Measurements from ENCODE around the gene DOCK4. TPM values are rescaled to one million over a fixed set of nuclear protein-coding genes. Genes with fewer than 3 reads are reported as not detected.

The DOCK4 gene
- total and polyA plus RNA-seq, 9 donors = 8.2 to 14.0 (median 10.0) TPM

DNA sequence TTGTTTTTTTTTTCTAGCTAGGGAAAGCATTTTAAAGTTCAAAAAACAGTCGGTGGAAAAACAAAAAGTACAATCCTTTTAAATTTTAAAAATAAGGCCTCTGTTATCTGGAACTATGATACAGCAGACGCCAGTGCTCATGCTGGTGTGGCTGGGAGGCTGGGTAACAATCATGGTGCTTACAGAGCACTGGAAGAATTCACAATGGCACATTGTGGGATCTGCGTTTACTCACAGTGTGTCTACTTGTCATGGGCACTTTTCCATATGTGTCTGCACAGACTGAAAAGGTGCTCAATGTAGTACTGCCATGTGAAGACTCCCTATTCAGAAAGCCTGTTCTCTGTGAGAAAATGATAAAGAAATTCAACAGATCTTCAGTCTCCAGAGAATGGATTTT is 365.7 kb downstream of the DOCK4 start:
- WGBS (ENCODE audit: insufficient coverage) = 94% methylated on average over 2 of the region's 3 CpGs
- no peaks in the 10 kb centered on the region for H3K27me3 ChIP-seq (ENCODE audit: control insufficient read depth, insufficient read depth, low read length)
- H3K4me3 ChIP-seq (ENCODE audit: low read length) = no peak overlapping the region
- no peaks in the 10 kb centered on the region for H3K9me3 ChIP-seq (replicated peaks; ENCODE audit: control insufficient read depth, low read depth, low read length)
- DNase-seq = no peak
- H3K36me3 ChIP-seq (ENCODE audit: control insufficient read depth, insufficient read depth, low read length) = peaks cover 3% of the 10 kb centered on the region
- H3K27ac ChIP-seq (ENCODE audit: low read length) = no peak overlapping the region
- H3K4me1 ChIP-seq (ENCODE audit: control insufficient read depth, insufficient read depth, low read length) = no peaks in the 10 kb centered on the region

DNA sequence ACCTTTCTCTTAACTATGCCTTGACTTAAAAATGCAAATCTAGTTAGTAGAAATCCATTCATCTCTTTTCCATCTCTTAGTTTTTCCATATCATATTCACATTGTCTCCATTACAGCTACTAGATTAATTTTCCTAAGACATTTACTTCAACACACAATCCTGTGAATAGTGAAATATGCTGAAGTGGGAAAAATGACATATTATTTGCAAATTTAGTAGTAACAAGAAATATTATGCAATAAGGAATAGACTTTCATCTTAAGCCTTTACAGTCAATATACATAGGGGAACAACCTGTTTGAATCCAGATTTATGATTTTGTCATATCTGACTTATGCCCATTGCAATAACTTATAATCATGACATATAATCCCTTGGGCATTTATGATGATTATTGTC is 366.9 kb downstream of the DOCK4 start:
- DNase-seq = no peak
- no peaks in the 10 kb centered on the region for H3K27me3 ChIP-seq (ENCODE audit: control insufficient read depth, insufficient read depth, low read length)

DNA sequence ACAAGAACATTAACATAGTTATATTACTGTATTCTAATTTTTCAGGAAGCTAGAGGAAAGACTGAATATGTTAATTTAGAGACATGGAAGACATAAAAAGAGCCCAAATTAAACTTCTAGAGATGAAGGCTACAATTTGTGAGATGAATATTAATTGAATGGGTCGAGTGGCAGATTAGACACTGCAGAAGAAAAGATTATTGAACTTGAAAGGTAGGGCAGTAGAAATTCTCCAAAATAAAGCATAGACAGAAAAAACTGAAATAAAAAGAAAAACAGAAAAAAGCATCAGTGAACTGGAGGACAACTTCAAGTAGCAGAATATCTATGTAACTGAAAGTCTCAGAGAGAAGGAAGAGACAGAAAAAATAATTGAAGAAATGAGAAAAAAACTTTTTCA is 369.6 kb downstream of the DOCK4 start:
- WGBS (ENCODE audit: insufficient coverage) = no CpG with 5 or more reads among the region's 1 CpG
- DNase-seq = no peak
- H3K4me1 ChIP-seq (ENCODE audit: control insufficient read depth, insufficient read depth, low read length) = peaks cover 3% of the 10 kb centered on the region
- no peaks in the 10 kb centered on the region for H3K27me3 ChIP-seq (ENCODE audit: control insufficient read depth, insufficient read depth, low read length)
- no peak overlapping the region for H3K27ac ChIP-seq (ENCODE audit: low read length)
- H3K4me3 ChIP-seq (ENCODE audit: low read length) = no peak overlapping the region
- no peaks in the 10 kb centered on the region for H3K9me3 ChIP-seq (replicated peaks; ENCODE audit: control insufficient read depth, low read depth, low read length)
- no peaks in the 10 kb centered on the region for H3K36me3 ChIP-seq (ENCODE audit: control insufficient read depth, insufficient read depth, low read length)

More for the DNA sequence above, 366.9 kb downstream of the DOCK4 start:
- no peaks in the 10 kb centered on the region for H3K4me1 ChIP-seq (ENCODE audit: control insufficient read depth, insufficient read depth, low read length)
- H3K4me3 ChIP-seq (ENCODE audit: low read length) = no peak overlapping the region
- no peaks in the 10 kb centered on the region for H3K9me3 ChIP-seq (replicated peaks; ENCODE audit: control insufficient read depth, low read depth, low read length)
- H3K36me3 ChIP-seq (ENCODE audit: control insufficient read depth, insufficient read depth, low read length) = peaks cover 3% of the 10 kb centered on the region
- no peak overlapping the region for H3K27ac ChIP-seq (ENCODE audit: low read length)

DNA sequence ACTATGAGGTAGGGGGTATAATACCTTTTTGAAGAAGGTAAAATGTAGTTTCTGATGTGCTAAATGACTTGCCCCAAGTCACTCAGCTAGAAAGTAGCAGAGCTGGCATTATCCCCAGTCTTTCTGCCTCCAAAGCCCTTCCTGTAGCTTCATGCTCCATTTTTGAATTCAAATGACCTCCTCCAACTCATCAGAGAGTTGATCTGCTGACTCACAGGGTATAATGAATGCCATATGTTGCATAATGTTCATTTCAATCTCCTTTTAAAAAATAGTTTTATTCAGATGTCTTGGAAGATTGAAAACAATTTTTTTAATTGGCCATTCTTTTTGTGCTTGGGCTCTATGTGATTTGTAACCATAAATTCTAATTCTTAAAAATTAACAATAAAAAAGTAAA is 371.1 kb downstream of the DOCK4 start:
- Histone ChIP-seq H3K36me3 (ENCODE audit: control insufficient read depth, insufficient read depth, low read length) (no peaks in the 10 kb centered on the region), H3K9me3 (replicated peaks; ENCODE audit: control insufficient read depth, low read depth, low read length) (no peaks in the 10 kb centered on the region), H3K27me3 (ENCODE audit: control insufficient read depth, insufficient read depth, low read length) (no peaks in the 10 kb centered on the region), H3K4me1 (ENCODE audit: control insufficient read depth, insufficient read depth, low read length) (peaks cover 3% of the 10 kb centered on the region), H3K27ac (ENCODE audit: low read length) (peak overlapping the region; percentile 25), H3K4me3 (ENCODE audit: low read length) (no peak overlapping the region)
- DNase-seq = peak; percentile 85

DNA sequence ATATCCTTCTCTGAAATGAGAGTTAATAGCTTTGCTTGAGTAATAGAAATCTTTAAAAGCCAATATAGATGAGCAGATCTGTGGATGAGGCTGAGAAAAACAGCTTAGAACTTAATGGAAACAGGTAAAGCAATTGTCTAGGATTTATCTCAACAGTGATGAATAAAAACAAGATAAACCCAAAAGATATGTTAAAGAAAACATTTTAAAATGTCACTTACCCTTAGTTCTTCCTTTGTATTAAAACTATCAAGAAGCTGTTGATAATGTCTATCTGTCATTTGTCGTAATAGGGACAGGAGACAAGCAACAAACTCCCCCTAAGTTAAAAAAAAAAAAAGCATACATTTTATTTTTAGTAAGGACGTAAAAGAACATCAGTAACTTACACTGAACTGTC is 371.8 kb downstream of the DOCK4 start:
- Histone ChIP-seq H3K27ac (ENCODE audit: low read length) (no peak overlapping the region), H3K27me3 (ENCODE audit: control insufficient read depth, insufficient read depth, low read length) (no peaks in the 10 kb centered on the region), H3K9me3 (replicated peaks; ENCODE audit: control insufficient read depth, low read depth, low read length) (no peaks in the 10 kb centered on the region), H3K4me1 (ENCODE audit: control insufficient read depth, insufficient read depth, low read length) (peaks cover 3% of the 10 kb centered on the region), H3K4me3 (ENCODE audit: low read length) (no peak overlapping the region), H3K36me3 (ENCODE audit: control insufficient read depth, insufficient read depth, low read length) (no peaks in the 10 kb centered on the region)
- WGBS (ENCODE audit: insufficient coverage) = no CpG with 5 or more reads among the region's 2 CpGs
- DNase-seq = no peak

DNA sequence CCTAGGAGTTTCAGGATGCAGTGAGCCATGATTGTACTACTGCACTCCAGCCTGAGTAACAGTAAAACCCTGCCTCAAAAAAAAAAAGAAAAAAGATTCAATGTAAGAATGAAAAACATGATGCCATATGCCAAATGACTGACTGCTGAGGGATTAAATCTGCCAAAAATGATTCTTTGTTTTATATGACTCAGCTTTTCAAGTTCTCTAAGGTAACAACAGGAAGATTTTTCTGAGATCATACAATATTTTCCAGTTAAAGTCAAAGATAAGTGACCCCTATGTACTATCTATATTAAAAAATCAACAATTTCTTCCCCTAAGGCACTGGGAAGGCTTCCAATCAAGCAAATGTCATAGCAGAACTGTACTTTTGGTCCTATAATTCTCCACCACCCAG is 372.7 kb downstream of the DOCK4 start:
- DNase-seq = peak; percentile 58
- Histone ChIP-seq H3K4me3 (ENCODE audit: low read length) (no peak overlapping the region), H3K27me3 (ENCODE audit: control insufficient read depth, insufficient read depth, low read length) (no peaks in the 10 kb centered on the region), H3K4me1 (ENCODE audit: control insufficient read depth, insufficient read depth, low read length) (peaks cover 3% of the 10 kb centered on the region), H3K9me3 (replicated peaks; ENCODE audit: control insufficient read depth, low read depth, low read length) (no peaks in the 10 kb centered on the region), H3K36me3 (ENCODE audit: control insufficient read depth, insufficient read depth, low read length) (no peaks in the 10 kb centered on the region), H3K27ac (ENCODE audit: low read length) (peak overlapping the region; percentile 57)

DNA sequence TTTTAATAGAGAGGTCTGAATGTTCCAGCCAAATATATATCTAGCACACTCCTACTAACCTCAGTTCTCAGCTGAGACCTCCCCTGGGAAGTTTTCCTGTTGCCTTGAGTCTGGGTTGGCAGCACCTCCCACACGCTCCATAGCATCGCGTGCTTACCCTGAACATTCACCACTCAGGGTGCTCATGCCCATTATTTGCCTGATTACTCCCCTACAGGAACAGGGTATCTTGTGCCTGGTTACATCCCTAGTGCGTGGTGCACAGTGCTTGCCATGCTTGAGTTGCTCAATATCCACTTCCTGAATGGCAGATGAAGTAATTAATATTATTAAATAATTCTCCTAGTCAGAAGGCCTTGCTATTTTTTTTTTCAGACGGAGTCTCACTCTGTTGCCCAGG is 374.0 kb downstream of the DOCK4 start:
- Histone ChIP-seq H3K9me3 (replicated peaks; ENCODE audit: control insufficient read depth, low read depth, low read length) (no peaks in the 10 kb centered on the region), H3K36me3 (ENCODE audit: control insufficient read depth, insufficient read depth, low read length) (no peaks in the 10 kb centered on the region), H3K4me3 (ENCODE audit: low read length) (no peak overlapping the region), H3K27me3 (ENCODE audit: control insufficient read depth, insufficient read depth, low read length) (no peaks in the 10 kb centered on the region), H3K4me1 (ENCODE audit: control insufficient read depth, insufficient read depth, low read length) (peaks cover 3% of the 10 kb centered on the region), H3K27ac (ENCODE audit: low read length) (no peak overlapping the region)
- DNase-seq = no peak
- 89% methylated on average over 4 of the region's 5 CpGs for WGBS (ENCODE audit: insufficient coverage)

DNA sequence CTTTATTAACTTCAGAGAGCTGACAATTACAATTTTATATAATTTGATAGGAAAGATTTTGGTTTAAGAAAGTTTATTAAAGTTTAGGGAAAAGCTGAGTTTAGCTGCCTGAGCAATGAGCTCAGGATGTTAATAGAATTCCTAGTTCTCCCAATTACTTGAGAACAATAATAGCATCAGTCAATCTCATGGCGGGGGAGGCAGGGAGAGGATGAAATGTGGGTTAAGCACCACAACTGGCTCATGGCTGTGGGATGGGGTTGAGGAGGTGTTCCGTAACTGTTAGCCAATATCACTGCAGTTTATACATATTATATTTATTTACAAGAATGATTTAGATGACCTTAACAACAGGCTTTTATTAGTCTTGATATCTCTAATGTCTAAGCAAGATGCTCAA is 377.0 kb downstream of the DOCK4 start:
- Histone ChIP-seq H3K27me3 (ENCODE audit: control insufficient read depth, insufficient read depth, low read length) (no peaks in the 10 kb centered on the region), H3K9me3 (replicated peaks; ENCODE audit: control insufficient read depth, low read depth, low read length) (no peaks in the 10 kb centered on the region), H3K36me3 (ENCODE audit: control insufficient read depth, insufficient read depth, low read length) (no peaks in the 10 kb centered on the region), H3K4me1 (ENCODE audit: control insufficient read depth, insufficient read depth, low read length) (peaks cover 3% of the 10 kb centered on the region), H3K4me3 (ENCODE audit: low read length) (no peak overlapping the region), H3K27ac (ENCODE audit: low read length) (no peak overlapping the region)
- WGBS (ENCODE audit: insufficient coverage) = no CpG with 5 or more reads among the region's 2 CpGs
- DNase-seq = no peak

DNA sequence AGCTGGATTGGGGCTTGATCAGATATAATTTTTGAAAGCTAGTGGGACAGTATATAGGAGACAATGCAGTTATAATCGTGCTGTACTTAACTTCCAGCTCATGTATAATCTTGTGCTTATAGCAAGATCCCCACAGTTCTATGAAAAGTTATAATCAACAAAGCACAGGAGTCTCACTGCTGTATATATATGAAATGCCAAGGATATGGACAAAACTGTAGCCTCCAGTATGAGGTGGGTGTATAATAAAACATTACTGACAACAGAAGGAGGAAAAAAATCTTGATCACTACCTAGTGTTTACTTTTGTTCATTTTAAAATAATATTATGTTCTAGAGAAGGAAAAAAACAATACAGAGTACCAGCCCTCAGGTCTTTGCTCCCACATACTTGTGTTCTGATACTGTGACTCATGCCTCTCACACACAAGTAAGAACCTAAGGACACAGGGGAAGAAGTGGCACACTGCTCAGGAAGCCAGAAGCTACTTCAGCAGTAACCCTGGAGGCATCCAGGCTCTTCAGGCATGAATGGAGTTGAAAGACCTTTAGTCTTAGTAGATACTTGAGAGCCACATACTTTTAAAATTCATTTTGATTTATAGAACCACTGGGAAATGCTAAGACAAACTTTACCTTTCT is 378.2 kb downstream of the DOCK4 start:
- H3K36me3 ChIP-seq (ENCODE audit: control insufficient read depth, insufficient read depth, low read length) = no peaks in the 10 kb centered on the region
- no CpG with 5 or more reads among the region's 1 CpG for WGBS (ENCODE audit: insufficient coverage)
- no peak overlapping the region for H3K27ac ChIP-seq (ENCODE audit: low read length)
- no peak for DNase-seq
- no peak overlapping the region for H3K4me3 ChIP-seq (ENCODE audit: low read length)
- no peaks in the 10 kb centered on the region for H3K9me3 ChIP-seq (replicated peaks; ENCODE audit: control insufficient read depth, low read depth, low read length)
- H3K27me3 ChIP-seq (ENCODE audit: control insufficient read depth, insufficient read depth, low read length) = no peaks in the 10 kb centered on the region
- H3K4me1 ChIP-seq (ENCODE audit: control insufficient read depth, insufficient read depth, low read length) = peaks cover under 1% of the 10 kb centered on the region

DNA sequence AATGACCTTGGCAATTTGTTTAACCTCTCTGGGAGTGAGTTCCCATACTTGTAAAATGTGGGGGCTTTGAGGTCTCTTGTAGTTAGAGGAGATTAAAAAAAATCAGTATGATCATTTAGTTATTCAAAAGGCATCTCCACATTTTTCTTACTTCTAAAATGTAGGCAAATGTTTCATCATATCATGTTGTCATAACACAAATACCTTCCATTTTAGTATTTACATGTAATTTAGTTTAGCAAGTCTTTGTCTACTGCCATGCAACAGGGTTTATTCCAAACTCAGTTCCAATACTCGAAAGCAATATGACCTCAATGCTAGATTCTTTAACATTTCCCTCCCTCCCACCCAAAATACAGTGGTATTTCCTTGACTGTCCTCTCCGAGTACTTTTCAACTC is 381.2 kb downstream of the DOCK4 start:
- Histone ChIP-seq H3K9me3 (replicated peaks; ENCODE audit: control insufficient read depth, low read depth, low read length) (no peaks in the 10 kb centered on the region), H3K4me1 (ENCODE audit: control insufficient read depth, insufficient read depth, low read length) (no peaks in the 10 kb centered on the region), H3K36me3 (ENCODE audit: control insufficient read depth, insufficient read depth, low read length) (no peaks in the 10 kb centered on the region), H3K27ac (ENCODE audit: low read length) (no peak overlapping the region), H3K27me3 (ENCODE audit: control insufficient read depth, insufficient read depth, low read length) (no peaks in the 10 kb centered on the region), H3K4me3 (ENCODE audit: low read length) (no peak overlapping the region)
- no CpG with 5 or more reads among the region's 2 CpGs for WGBS (ENCODE audit: insufficient coverage)
- DNase-seq = no peak

DNA sequence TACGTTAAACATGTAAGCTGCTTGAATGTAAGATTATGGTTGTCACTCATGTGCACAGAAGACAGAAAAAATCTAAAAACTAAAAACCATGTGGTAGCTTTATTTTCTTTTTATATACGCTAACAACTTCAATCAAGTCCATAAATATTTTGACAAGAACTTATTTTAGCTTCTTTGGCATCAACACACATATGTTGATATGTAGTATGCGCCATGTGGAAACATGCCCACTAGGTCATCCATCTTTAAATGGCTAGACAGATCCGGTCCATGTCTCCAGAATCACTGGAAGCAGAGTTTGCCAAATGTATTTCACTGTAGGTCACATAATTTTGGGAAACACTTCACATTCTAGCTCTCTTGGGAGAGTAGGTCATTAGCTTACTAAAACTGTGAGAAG is 382.4 kb downstream of the DOCK4 start:
- Histone ChIP-seq H3K27me3 (ENCODE audit: control insufficient read depth, insufficient read depth, low read length) (no peaks in the 10 kb centered on the region), H3K4me3 (ENCODE audit: low read length) (no peak overlapping the region), H3K9me3 (replicated peaks; ENCODE audit: control insufficient read depth, low read depth, low read length) (no peaks in the 10 kb centered on the region), H3K4me1 (ENCODE audit: control insufficient read depth, insufficient read depth, low read length) (no peaks in the 10 kb centered on the region), H3K27ac (ENCODE audit: low read length) (no peak overlapping the region), H3K36me3 (ENCODE audit: control insufficient read depth, insufficient read depth, low read length) (no peaks in the 10 kb centered on the region)
- no CpG with 5 or more reads among the region's 4 CpGs for WGBS (ENCODE audit: insufficient coverage)
- DNase-seq = peak; percentile 41
